Liver (tissue), 9 donors: ENCODE measurements around the gene TMEM51. TPM values are rescaled to one million over a fixed set of nuclear protein-coding genes. Genes with fewer than 3 reads are reported as not detected.

Experiments used
- DNase-seq: peaks from one replicate; pipeline ENCODE4 v3.0.0-alpha.2; 2017; ENCODE audit warnings: low spot score
- H3K27ac ChIP-seq, 2 donors: one replicate each; pipeline ENCODE4 v1.7.0; 2013; ENCODE audit warnings: inconsistent platforms in 2 of 2, low read length in 2 of 2, control low read depth in 1 of 2, low read depth in 1 of 2, mild to moderate bottlenecking in 1 of 2
- H3K27me3 ChIP-seq, 4 donors: one replicate each; pipeline versions ENCODE4 v1.6.1 to v1.7.0; 2013; ENCODE audit warnings: low read length in 3 of 4, inconsistent platforms in 1 of 4, mild to moderate bottlenecking in 1 of 4, moderate library complexity in 1 of 4; ENCODE audit not compliant: control insufficient read depth in 4 of 4, insufficient read depth in 4 of 4
- H3K36me3 ChIP-seq, 4 donors: one replicate each; pipeline versions ENCODE4 v1.6.1 to v1.7.0; 2013; ENCODE audit warnings: low read length in 3 of 4, mild to moderate bottlenecking in 3 of 4, low read depth in 1 of 4, moderate library complexity in 1 of 4; ENCODE audit not compliant: control insufficient read depth in 4 of 4, insufficient read depth in 3 of 4
- H3K4me1 ChIP-seq, 4 donors: one replicate each; pipeline versions ENCODE4 v1.6.1 to v1.7.0; 2013; ENCODE audit warnings: low read length in 3 of 4, mild to moderate bottlenecking in 3 of 4, moderate library complexity in 1 of 4; ENCODE audit not compliant: control insufficient read depth in 4 of 4, insufficient read depth in 4 of 4
- H3K4me3 ChIP-seq, 3 donors: one replicate each; pipeline versions ENCODE4 v1.6.1 to v1.7.0; 2013; ENCODE audit warnings: low read length in 3 of 3, control low read depth in 1 of 3, low read depth in 1 of 3, mild to moderate bottlenecking in 1 of 3
- H3K9ac ChIP-seq, 2 donors: one replicate each; pipeline ENCODE4 v1.7.0; 2013; ENCODE audit warnings: low read length in 2 of 2, mild to moderate bottlenecking in 2 of 2, moderate library complexity in 2 of 2, control low read depth in 1 of 2, low read depth in 1 of 2
- H3K9me3 ChIP-seq, 4 donors: one replicate each; pipeline versions ENCODE4 v1.6.1 to v1.7.0; 2013; ENCODE audit warnings: low read length in 3 of 4; ENCODE audit not compliant: control insufficient read depth in 4 of 4
- ATF3 ChIP-seq: IDR thresholded peaks from 2 replicates; pipeline ENCODE4 v1.6.1; 2016; ENCODE audit warnings: antibody characterized with exemption
- CTCF ChIP-seq: fragments of 150-350 bp; IDR thresholded peaks from 2 replicates; pipeline ENCODE4 v1.5.1; 2017; ENCODE audit warnings: improper control_type of control experiment, low read depth, low read length; ENCODE audit not compliant: missing input control
- EGR1 ChIP-seq, 2 donors: IDR thresholded peaks; 2 replicates each; pipeline ENCODE4 v1.6.1; 2016 to 2018; ENCODE audit warnings: antibody characterized with exemption in 2 of 2, low read depth in 2 of 2
- FOXA1 ChIP-seq: IDR thresholded peaks from 2 replicates; pipeline ENCODE4 v1.6.1; 2016; ENCODE audit warnings: antibody characterized with exemption
- FOXA2 ChIP-seq: IDR thresholded peaks from 2 replicates; pipeline ENCODE4 v1.6.1; 2016; ENCODE audit warnings: antibody characterized with exemption
- GABPA ChIP-seq, 2 donors: IDR thresholded peaks in 1 of 2; conservative IDR thresholded peaks in 1 of 2; 2 replicates each; pipeline ENCODE4 v1.6.1; 2016; ENCODE audit warnings: antibody characterized with exemption in 2 of 2, mild to moderate bottlenecking in 1 of 2, moderate library complexity in 1 of 2
- HNF4A ChIP-seq, 2 donors: conservative IDR thresholded peaks; 2 replicates each; pipeline ENCODE4 v1.6.1; 2016; ENCODE audit warnings: antibody characterized with exemption in 2 of 2, mild to moderate bottlenecking in 2 of 2
- HNF4G ChIP-seq: IDR thresholded peaks from 2 replicates; pipeline ENCODE4 v1.6.1; 2016; ENCODE audit warnings: antibody characterized with exemption
- JUND ChIP-seq, 2 donors: IDR thresholded peaks; 2 replicates each; pipeline ENCODE4 v1.6.1; 2016; ENCODE audit warnings: antibody characterized with exemption in 2 of 2
- MAX ChIP-seq: IDR thresholded peaks from 2 replicates; pipeline ENCODE4 v1.6.1; 2016; ENCODE audit warnings: antibody characterized with exemption
- NR2F2 ChIP-seq: IDR thresholded peaks from 2 replicates; pipeline ENCODE4 v1.6.1; 2016; ENCODE audit warnings: antibody characterized with exemption
- RAD21 ChIP-seq, 2 donors: IDR thresholded peaks; 2 replicates each; pipeline ENCODE4 v1.6.1; 2016; ENCODE audit warnings: antibody characterized with exemption in 2 of 2, mild to moderate bottlenecking in 2 of 2
- REST ChIP-seq: IDR thresholded peaks from 2 replicates; pipeline ENCODE4 v1.6.1; 2016; ENCODE audit warnings: antibody characterized with exemption, mild to moderate bottlenecking
- RXRA ChIP-seq, 2 donors: IDR thresholded peaks; 2 replicates each; pipeline ENCODE4 v1.6.1; 2017 to 2018; ENCODE audit warnings: antibody characterized with exemption in 2 of 2, mild to moderate bottlenecking in 1 of 2
- SP1 ChIP-seq: IDR thresholded peaks from 2 replicates; pipeline ENCODE4 v1.6.1; 2018; ENCODE audit warnings: antibody characterized with exemption, mild to moderate bottlenecking
- TAF1 ChIP-seq: conservative IDR thresholded peaks from 2 replicates; pipeline ENCODE4 v1.6.1; 2016; ENCODE audit warnings: antibody characterized with exemption, mild to moderate bottlenecking
- YY1 ChIP-seq: IDR thresholded peaks from 2 replicates; pipeline ENCODE4 v1.6.1; 2016; ENCODE audit warnings: antibody characterized with exemption, mild to moderate bottlenecking
- whole genome bisulfite sequencing: extraction: QIAGEN DNeasy Blood & Tissue Kit; methylation state at CpG from one replicate; pipeline ENCODE4 v1.1.7; 2013; 5-methylcytosine and 5-hydroxymethylcytosine counted together
- polyA plus RNA-seq, 2 donors: library from polyadenylated mRNA; stranded (reverse) in 1 of 2; unstranded in 1 of 2; fragments of 200-250 nt in 1 of 2; fragments of >200 nt in 1 of 2; fragmentation: Nextera tagmentation in 1 of 2; extraction: Ambion mirVana in 1 of 2; gene quantifications; one replicate each; pipeline versions ENCODE4 v1.2.1 to v1.2.3, GENCODE V29; 2013 to 2015
- total RNA-seq, 2 donors: library from RNA; depleted of rRNA; stranded (reverse); fragments of >200 nt; gene quantifications; one replicate each; pipeline ENCODE4 v1.2.3, GENCODE V29; 2014
- donor health status: healthy.
- donor health status: healthy.
- donor health status: healthy.
- donor health status: healthy.
- donor health status: healthy.

The TMEM51 gene
- total and polyA plus RNA-seq, 4 donors = 1.3 to 2.7 (median 1.9) TPM

GRCh38 chr1:15160626-15161025 lies 7.1 kb downstream of the TMEM51 start:
- peaks cover 0 to 3% (median 0%) of the 10 kb centered on the region in 4 donors for H3K4me1 ChIP-seq
- H3K27me3 ChIP-seq = no peaks in the 10 kb centered on the region
- H3K36me3 ChIP-seq = no peaks in the 10 kb centered on the region
- TF ChIP-seq REST (no peak), MAX (no peak), FOXA2 (no peak), RAD21 (IDR thresholded peaks at IDR 0.05) (no peak), FOXA1 (no peak), ATF3 (no peak), SP1 (no peak), HNF4A (conservative IDR thresholded peaks at IDR 0.05) (no peak)
- WGBS = 78% methylated on average over 8 of the region's 8 CpGs
- no peak for DNase-seq
- H3K9me3 ChIP-seq = no peaks in the 10 kb centered on the region
- H3K4me3 ChIP-seq = no peak overlapping the region
- H3K9ac ChIP-seq = no peak overlapping the region
- H3K27ac ChIP-seq = no peak overlapping the region

- no peak overlapping the region for H3K9ac ChIP-seq
- H3K9me3 ChIP-seq = no peaks in the 10 kb centered on the region
- TF ChIP-seq HNF4A (conservative IDR thresholded peaks at IDR 0.05) (no peak), YY1 (no peak), CTCF (no peak), HNF4G (no peak), GABPA (IDR thresholded peaks at IDR 0.05 in 1 of 2, conservative IDR thresholded peaks at IDR 0.05 in 1 of 2) (no peak), RXRA (IDR thresholded peaks at IDR 0.05) (no peak), FOXA2 (no peak), TAF1 (no peak), JUND (IDR thresholded peaks at IDR 0.05) (no peak), EGR1 (IDR thresholded peaks at IDR 0.05; ENCODE audit: low read depth in 2 of 2) (no peak), MAX (no peak), NR2F2 (no peak), REST (no peak), ATF3 (no peak)
- H3K36me3 ChIP-seq = no peaks in the 10 kb centered on the region
- DNase-seq = no peak
- H3K27ac ChIP-seq = no peak overlapping the region
- 54% methylated on average over 3 of the region's 3 CpGs for WGBS
- H3K4me1 ChIP-seq = no peaks in the 10 kb centered on the region
- peaks cover 0 to 2% (median 0%) of the 10 kb centered on the region in 4 donors for H3K27me3 ChIP-seq
- no peak overlapping the region for H3K4me3 ChIP-seq
Observed at GRCh38 chr1:15167386-15167785, 13.8 kb downstream of the TMEM51 start.
